ENCODE data around the gene RHOBTB3.

RHOBTB3 gene

DNA sequence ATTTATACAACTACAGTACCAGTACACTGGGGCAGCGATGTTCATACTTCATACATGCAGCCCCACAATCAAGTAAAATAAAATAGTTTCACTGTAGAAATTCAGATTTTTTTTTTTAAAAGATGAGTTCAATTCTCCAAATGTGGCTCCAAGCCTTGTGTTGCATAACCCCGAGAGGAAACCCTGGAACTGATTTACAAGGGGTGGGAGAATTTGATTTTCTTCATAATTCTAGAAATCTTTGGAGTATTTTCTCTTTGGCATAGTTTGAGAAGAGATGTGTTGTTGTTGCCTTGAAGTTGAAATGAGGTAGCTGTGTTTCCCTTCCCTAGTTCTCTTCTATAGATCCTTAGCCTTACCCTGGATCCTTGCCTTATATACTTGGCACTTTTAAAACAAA, 3.1 kb downstream of the RHOBTB3 start:
- 67 to 69% methylated on average over 1 to 2 of the region's 2 CpGs for WGBS, 2 experiments

DNA sequence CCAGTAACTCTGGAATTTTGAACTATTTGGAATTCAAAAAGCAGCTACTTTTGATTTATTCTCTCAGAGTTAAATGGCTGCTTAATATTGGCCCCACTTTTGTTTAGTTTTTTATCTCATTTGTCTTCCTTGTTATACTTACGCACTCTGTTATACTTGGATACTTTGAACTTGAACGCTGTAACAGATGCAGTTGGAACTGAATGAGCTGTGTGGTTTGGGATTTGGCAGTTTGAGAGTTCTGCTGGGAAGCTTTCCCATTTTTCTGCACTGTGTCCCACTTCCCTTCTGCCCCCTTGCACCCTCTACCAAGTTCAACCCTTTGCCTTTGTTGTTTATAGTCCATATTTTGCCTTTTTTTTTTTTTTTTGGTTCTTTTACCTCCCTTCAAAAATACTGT, 3.8 kb downstream of the RHOBTB3 start:
- H3K27me3 ChIP-seq (ENCODE audit: control insufficient read depth, insufficient read depth, low read length, poor library complexity, severe bottlenecking), result peaks cover 42% of the 10 kb centered on the region
- 90 to 94% methylated on average over 2 of the region's 2 CpGs for WGBS, 2 experiments
- no peak overlapping the region for H3K4me3 ChIP-seq (ENCODE audit: insufficient read depth, low read depth, low read length)
- no peaks in the 10 kb centered on the region for H3K9me3 ChIP-seq (ENCODE audit: control insufficient read depth, low read length)
- no peaks in the 10 kb centered on the region for H3K4me1 ChIP-seq (ENCODE audit: control insufficient read depth, insufficient read depth, low read length)
- H3K27ac ChIP-seq (ENCODE audit: insufficient read depth, low read depth, low read length, poor library complexity, severe bottlenecking), result no peak overlapping the region
- H3K36me3 ChIP-seq (ENCODE audit: control insufficient read depth, insufficient read depth, low read length), result no peaks in the 10 kb centered on the region

More for the DNA sequence above, 3.1 kb downstream of the RHOBTB3 start:
- H3K36me3 ChIP-seq (ENCODE audit: control insufficient read depth, insufficient read depth, low read length), result no peaks in the 10 kb centered on the region
- no peak overlapping the region for H3K4me3 ChIP-seq (ENCODE audit: insufficient read depth, low read depth, low read length)
- no peaks in the 10 kb centered on the region for H3K9me3 ChIP-seq (ENCODE audit: control insufficient read depth, low read length)
- H3K27me3 ChIP-seq (ENCODE audit: control insufficient read depth, insufficient read depth, low read length, poor library complexity, severe bottlenecking), result peaks cover 50% of the 10 kb centered on the region
- no peaks in the 10 kb centered on the region for H3K4me1 ChIP-seq (ENCODE audit: control insufficient read depth, insufficient read depth, low read length)
- H3K27ac ChIP-seq (ENCODE audit: insufficient read depth, low read depth, low read length, poor library complexity, severe bottlenecking), result no peak overlapping the region

DNA sequence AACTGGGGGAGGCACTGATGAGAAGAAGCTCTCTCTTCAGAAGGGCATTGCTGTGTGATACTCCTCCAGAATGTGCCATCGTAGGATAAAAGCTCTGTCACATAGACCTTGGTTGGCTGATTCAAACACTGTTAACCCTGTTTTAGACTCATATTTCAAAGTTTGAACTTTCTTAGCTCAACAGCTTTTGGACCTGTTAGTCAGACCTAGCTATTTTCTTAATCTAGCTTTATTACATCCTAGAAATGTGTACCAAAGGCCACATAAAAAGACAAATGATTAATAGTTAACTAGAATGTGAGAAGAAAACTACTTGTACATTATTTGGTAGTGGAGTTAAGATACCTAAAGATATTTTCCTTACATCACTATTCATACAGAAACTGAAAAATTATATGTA, 4.3 kb downstream of the RHOBTB3 start:
- no peaks in the 10 kb centered on the region for H3K4me1 ChIP-seq (ENCODE audit: control insufficient read depth, insufficient read depth, low read length)
- H3K27me3 ChIP-seq (ENCODE audit: control insufficient read depth, insufficient read depth, low read length, poor library complexity, severe bottlenecking), result peaks cover 37% of the 10 kb centered on the region
- WGBS, 2 experiments, result 89 to 90% methylated on average over 1 of the region's 1 CpG
- no peak overlapping the region for H3K27ac ChIP-seq (ENCODE audit: insufficient read depth, low read depth, low read length, poor library complexity, severe bottlenecking)
- no peak overlapping the region for H3K4me3 ChIP-seq (ENCODE audit: insufficient read depth, low read depth, low read length)
- no peaks in the 10 kb centered on the region for H3K36me3 ChIP-seq (ENCODE audit: control insufficient read depth, insufficient read depth, low read length)
- no peaks in the 10 kb centered on the region for H3K9me3 ChIP-seq (ENCODE audit: control insufficient read depth, low read length)

DNA sequence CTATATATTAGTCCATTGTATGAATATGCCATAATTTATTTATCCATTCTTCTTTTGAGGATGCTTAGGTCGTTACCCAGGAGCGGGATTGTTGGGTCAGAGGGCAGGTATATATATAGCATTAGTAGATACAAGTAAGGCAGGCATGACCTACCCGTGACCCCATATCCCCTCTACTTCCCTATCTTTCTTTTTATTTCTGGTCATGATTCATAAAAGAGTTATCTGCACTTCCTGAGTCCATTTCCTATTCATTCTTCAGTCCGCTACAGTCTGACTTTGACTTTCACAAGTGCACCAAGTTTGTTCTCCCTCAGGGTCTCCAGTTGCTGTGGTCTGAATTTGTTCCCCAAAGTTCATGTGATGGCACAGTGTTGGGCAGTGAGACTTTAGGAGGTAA, 6.9 kb downstream of the RHOBTB3 start:
- Histone ChIP-seq H3K36me3 (ENCODE audit: control insufficient read depth, insufficient read depth, low read length) (no peaks in the 10 kb centered on the region), H3K27me3 (ENCODE audit: control insufficient read depth, insufficient read depth, low read length, poor library complexity, severe bottlenecking) (peaks cover 11% of the 10 kb centered on the region), H3K4me3 (ENCODE audit: insufficient read depth, low read depth, low read length) (no peak overlapping the region), H3K9me3 (ENCODE audit: control insufficient read depth, low read length) (no peaks in the 10 kb centered on the region), H3K4me1 (ENCODE audit: control insufficient read depth, insufficient read depth, low read length) (no peaks in the 10 kb centered on the region), H3K27ac (ENCODE audit: insufficient read depth, low read depth, low read length, poor library complexity, severe bottlenecking) (no peak overlapping the region)
- WGBS, 2 experiments, result 91 to 92% methylated on average over 2 to 4 of the region's 4 CpGs

DNA sequence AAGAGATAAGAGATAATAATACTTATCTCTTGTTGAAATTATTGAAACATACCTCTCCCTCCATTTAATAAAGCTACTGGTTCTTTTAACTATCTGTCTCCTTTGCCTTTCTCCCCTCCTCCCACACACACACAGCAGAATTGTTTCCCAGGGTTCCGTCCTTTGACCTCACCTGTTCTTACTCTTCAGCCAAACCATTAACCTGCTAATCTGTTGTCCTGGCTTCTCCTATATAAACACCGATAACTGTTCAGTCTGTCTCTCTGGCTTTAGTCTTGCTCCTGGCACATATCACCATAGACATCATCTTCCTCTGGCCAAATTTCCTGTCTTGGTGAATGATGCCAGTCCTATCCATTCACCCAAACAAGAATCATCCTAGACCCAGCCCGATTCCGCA, 7.7 kb downstream of the RHOBTB3 start:
- Histone ChIP-seq H3K27ac (ENCODE audit: insufficient read depth, low read depth, low read length, poor library complexity, severe bottlenecking) (no peak overlapping the region), H3K4me1 (ENCODE audit: control insufficient read depth, insufficient read depth, low read length) (no peaks in the 10 kb centered on the region), H3K4me3 (ENCODE audit: insufficient read depth, low read depth, low read length) (no peak overlapping the region), H3K36me3 (ENCODE audit: control insufficient read depth, insufficient read depth, low read length) (no peaks in the 10 kb centered on the region), H3K9me3 (ENCODE audit: control insufficient read depth, low read length) (no peaks in the 10 kb centered on the region), H3K27me3 (ENCODE audit: control insufficient read depth, insufficient read depth, low read length, poor library complexity, severe bottlenecking) (peaks cover 4% of the 10 kb centered on the region)
- 93 to 97% methylated on average over 4 of the region's 4 CpGs for WGBS, 2 experiments

DNA sequence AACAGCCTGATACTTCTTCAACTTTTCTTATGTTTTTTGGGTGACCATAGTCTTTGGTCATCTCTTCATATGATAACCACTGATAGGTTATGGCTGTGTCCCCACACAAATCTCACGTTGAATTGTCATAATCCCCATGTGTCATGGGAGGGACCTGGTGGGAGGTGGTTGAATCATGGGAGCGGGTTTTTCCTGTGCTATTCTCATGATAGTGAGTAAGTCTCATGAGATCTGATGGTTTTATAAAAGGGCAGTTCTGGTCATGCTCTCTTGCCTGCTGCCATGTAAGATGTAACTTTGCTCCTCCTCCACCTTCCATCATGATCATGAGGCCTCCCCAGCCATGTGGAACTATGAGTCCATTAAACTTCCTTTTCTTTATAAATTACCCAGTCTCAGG, 8.7 kb downstream of the RHOBTB3 start:
- H3K4me1 ChIP-seq (ENCODE audit: control insufficient read depth, insufficient read depth, low read length), result no peaks in the 10 kb centered on the region
- H3K9me3 ChIP-seq (ENCODE audit: control insufficient read depth, low read length), result no peaks in the 10 kb centered on the region
- 95 to 100% methylated on average over 2 of the region's 2 CpGs for WGBS, 2 experiments
- H3K36me3 ChIP-seq (ENCODE audit: control insufficient read depth, insufficient read depth, low read length), result no peaks in the 10 kb centered on the region
- no peak overlapping the region for H3K4me3 ChIP-seq (ENCODE audit: insufficient read depth, low read depth, low read length)
- no peaks in the 10 kb centered on the region for H3K27me3 ChIP-seq (ENCODE audit: control insufficient read depth, insufficient read depth, low read length, poor library complexity, severe bottlenecking)
- no peak overlapping the region for H3K27ac ChIP-seq (ENCODE audit: insufficient read depth, low read depth, low read length, poor library complexity, severe bottlenecking)

DNA sequence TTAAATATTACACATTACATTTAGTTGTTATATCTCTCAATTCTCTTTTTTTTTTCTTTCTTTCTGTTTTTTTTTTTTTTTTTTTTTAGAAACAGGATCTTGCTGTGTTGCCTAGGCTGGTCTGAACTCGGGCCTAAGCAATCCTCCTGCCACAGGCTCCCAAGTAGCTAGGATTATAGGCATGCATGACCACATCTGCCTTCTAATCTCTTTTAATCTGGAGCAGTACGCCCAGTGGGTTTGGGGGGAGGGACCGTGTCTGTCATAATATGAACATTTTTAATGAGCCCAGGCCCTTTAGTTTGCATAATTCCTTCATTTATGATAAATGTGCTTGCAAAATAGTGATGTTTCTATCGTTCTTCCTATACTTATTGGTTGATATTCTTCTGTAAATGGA, 10.3 kb downstream of the RHOBTB3 start:
- Histone ChIP-seq H3K4me1 (ENCODE audit: control insufficient read depth, insufficient read depth, low read length) (no peaks in the 10 kb centered on the region), H3K27me3 (ENCODE audit: control insufficient read depth, insufficient read depth, low read length, poor library complexity, severe bottlenecking) (no peaks in the 10 kb centered on the region), H3K36me3 (ENCODE audit: control insufficient read depth, insufficient read depth, low read length) (no peaks in the 10 kb centered on the region), H3K9me3 (ENCODE audit: control insufficient read depth, low read length) (no peaks in the 10 kb centered on the region), H3K27ac (ENCODE audit: insufficient read depth, low read depth, low read length, poor library complexity, severe bottlenecking) (no peak overlapping the region), H3K4me3 (ENCODE audit: insufficient read depth, low read depth, low read length) (no peak overlapping the region)
- WGBS, 2 experiments, result 94 to 100% methylated on average over 1 to 4 of the region's 4 CpGs

DNA sequence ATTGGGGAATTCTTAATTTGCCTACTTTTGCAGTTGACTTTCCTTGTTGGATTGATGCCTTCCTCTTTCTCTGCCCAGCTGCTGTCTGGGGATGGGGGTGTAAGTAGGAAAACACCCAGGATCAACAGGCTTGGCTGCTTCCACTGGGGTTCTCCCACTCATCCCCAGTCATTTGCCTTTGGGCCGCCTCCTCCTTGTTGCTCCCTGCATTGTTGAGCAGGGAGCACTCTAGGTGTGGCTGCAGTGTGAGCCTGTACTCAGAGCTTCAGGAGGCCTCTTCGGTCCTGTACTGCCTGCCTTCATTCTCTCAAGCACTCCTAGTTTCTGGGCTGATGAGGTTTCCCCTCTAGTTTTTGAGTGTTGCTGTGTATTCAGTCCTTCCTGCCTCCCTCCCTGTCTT, 12.1 kb downstream of the RHOBTB3 start:
- Histone ChIP-seq H3K36me3 (ENCODE audit: control insufficient read depth, insufficient read depth, low read length) (no peaks in the 10 kb centered on the region), H3K9me3 (ENCODE audit: control insufficient read depth, low read length) (no peaks in the 10 kb centered on the region), H3K27ac (ENCODE audit: insufficient read depth, low read depth, low read length, poor library complexity, severe bottlenecking) (no peak overlapping the region), H3K4me3 (ENCODE audit: insufficient read depth, low read depth, low read length) (no peak overlapping the region), H3K4me1 (ENCODE audit: control insufficient read depth, insufficient read depth, low read length) (no peaks in the 10 kb centered on the region), H3K27me3 (ENCODE audit: control insufficient read depth, insufficient read depth, low read length, poor library complexity, severe bottlenecking) (no peaks in the 10 kb centered on the region)
- 89 to 94% methylated on average over 2 of the region's 2 CpGs for WGBS, 2 experiments

DNA sequence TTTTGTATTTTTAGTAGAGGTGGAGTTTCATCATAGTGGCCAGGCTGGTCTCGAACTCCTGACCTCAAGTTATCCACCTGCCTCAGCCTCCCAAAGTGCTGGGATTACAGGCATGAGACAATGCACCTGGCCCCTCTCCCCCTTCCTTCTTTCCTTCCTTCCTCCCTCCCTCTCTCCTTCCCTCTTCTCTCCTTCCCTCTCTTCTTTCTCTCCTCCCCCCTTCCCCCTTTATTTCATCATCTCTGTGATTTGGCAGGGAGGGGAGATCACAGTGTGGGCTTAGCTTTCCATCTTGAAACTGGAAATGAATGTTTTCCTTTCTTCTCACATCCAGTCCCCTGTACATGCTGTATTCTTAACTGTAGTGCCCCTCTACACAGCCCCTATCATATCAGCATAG, 12.7 kb downstream of the RHOBTB3 start:
- Histone ChIP-seq H3K9me3 (ENCODE audit: control insufficient read depth, low read length) (no peaks in the 10 kb centered on the region), H3K4me3 (ENCODE audit: insufficient read depth, low read depth, low read length) (no peak overlapping the region), H3K27ac (ENCODE audit: insufficient read depth, low read depth, low read length, poor library complexity, severe bottlenecking) (no peak overlapping the region), H3K27me3 (ENCODE audit: control insufficient read depth, insufficient read depth, low read length, poor library complexity, severe bottlenecking) (no peaks in the 10 kb centered on the region), H3K4me1 (ENCODE audit: control insufficient read depth, insufficient read depth, low read length) (no peaks in the 10 kb centered on the region), H3K36me3 (ENCODE audit: control insufficient read depth, insufficient read depth, low read length) (no peaks in the 10 kb centered on the region)
- WGBS, 2 experiments, result 85 to 94% methylated on average over 1 of the region's 1 CpG

DNA sequence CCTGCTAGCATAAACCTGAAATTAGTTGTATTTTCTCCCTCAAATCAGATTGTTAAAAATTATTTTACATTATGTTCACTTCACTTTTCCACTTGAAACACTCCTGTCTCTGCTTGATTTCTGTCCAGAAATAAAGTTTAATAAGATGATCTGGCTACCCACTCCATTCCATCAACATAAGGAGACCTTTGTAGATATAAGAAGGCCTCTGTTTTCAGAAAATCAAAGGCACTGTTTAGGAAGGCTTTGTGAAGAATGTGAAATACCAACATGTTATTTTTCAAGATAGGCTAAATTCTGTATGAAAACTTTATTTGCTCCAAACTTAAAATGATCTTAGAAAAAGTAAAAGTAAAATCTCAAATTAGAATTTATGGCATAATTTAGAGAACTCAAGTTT, 15.1 kb downstream of the RHOBTB3 start:
- no peaks in the 10 kb centered on the region for H3K36me3 ChIP-seq (ENCODE audit: control insufficient read depth, insufficient read depth, low read length)
- no peak overlapping the region for H3K27ac ChIP-seq (ENCODE audit: insufficient read depth, low read depth, low read length, poor library complexity, severe bottlenecking)
- no peak overlapping the region for H3K4me3 ChIP-seq (ENCODE audit: insufficient read depth, low read depth, low read length)

More for the DNA sequence above, 15.1 kb downstream of the RHOBTB3 start:
- Histone ChIP-seq H3K4me1 (ENCODE audit: control insufficient read depth, insufficient read depth, low read length) (no peaks in the 10 kb centered on the region), H3K27me3 (ENCODE audit: control insufficient read depth, insufficient read depth, low read length, poor library complexity, severe bottlenecking) (no peaks in the 10 kb centered on the region), H3K9me3 (ENCODE audit: control insufficient read depth, low read length) (no peaks in the 10 kb centered on the region)

All from ectodermal cell (in vitro differentiated cells).